HG02588 (cell line): ENCODE measurements around the gene CLUH.

ENCODE experiments used
- ATAC-seq: cut with Tn5 transposase; IDR thresholded peaks from one replicate; pipeline ENCODE4 v1.9.1; 2021; ENCODE audit warnings: mild to moderate bottlenecking, moderate library complexity; ENCODE audit not compliant: unreplicated experiment

The CLUH gene

GRCh38 chr17:2711608-2712299 is at the start of gene CLUH:
CLUH (minus strand) TSS chr17:2711764; CDS start chr17:2711661, 103 bp downstream.
- peak; percentile 73 for ATAC-seq

- ATAC-seq, result no peak
Observed at GRCh38 chr17:2758870-2759269, 47.3 kb upstream of the CLUH start.

GRCh38 chr17:2755891-2756724 is 44.5 kb upstream of the CLUH start:
- no peak for ATAC-seq

GRCh38 chr17:2751491-2751890 is 39.9 kb upstream of the CLUH start:
- no peak for ATAC-seq

GRCh38 chr17:2750721-2751120 is 39.2 kb upstream of the CLUH start:
- ATAC-seq, result no peak

- ATAC-seq, result no peak
Observed at GRCh38 chr17:2749784-2750181, 38.2 kb upstream of the CLUH start.

GRCh38 chr17:2749058-2749783 is 37.7 kb upstream of the CLUH start, which contains the start of gene CCDC92B:
CCDC92B (minus strand) TSS chr17:2749652; CDS start chr17:2735145, 14,507 bp downstream.
- no peak for ATAC-seq

GRCh38 chr17:2745317-2746037 is 33.9 kb upstream of the CLUH start:
- ATAC-seq, result no peak

- ATAC-seq, result no peak
Observed at GRCh38 chr17:2737693-2738092, 26.1 kb upstream of the CLUH start.

GRCh38 chr17:2736956-2737355 is 25.4 kb upstream of the CLUH start:
- ATAC-seq, result no peak

- ATAC-seq, result no peak
Observed at GRCh38 chr17:2735896-2736295, 24.3 kb upstream of the CLUH start.

- ATAC-seq, result no peak
Observed at GRCh38 chr17:2734939-2735338, 23.4 kb upstream of the CLUH start.

GRCh38 chr17:2731807-2732206 is 20.2 kb upstream of the CLUH start:
- no peak for ATAC-seq

GRCh38 chr17:2730764-2731353 is 19.3 kb upstream of the CLUH start:
- ATAC-seq, result no peak

- no peak for ATAC-seq
Observed at GRCh38 chr17:2724784-2725164, 13.2 kb upstream of the CLUH start.

- ATAC-seq, result no peak
Observed at GRCh38 chr17:2723997-2724783, 12.6 kb upstream of the CLUH start.

- no peak for ATAC-seq
Observed at GRCh38 chr17:2723505-2723996, 12.0 kb upstream of the CLUH start.

- no peak for ATAC-seq
Observed at GRCh38 chr17:2722611-2723010, 11.0 kb upstream of the CLUH start.

- no peak for ATAC-seq
Observed at GRCh38 chr17:2721603-2722002, 10.0 kb upstream of the CLUH start.

- no peak for ATAC-seq
Observed at GRCh38 chr17:2719861-2720260, 8.3 kb upstream of the CLUH start.
